Suppressor macrophage treated with lipopolysaccharide for 4 hours (primary cell): ENCODE measurements around the gene NLRC5.
"Not testable (repeated sequence)": the region's sequence is repeated elsewhere in the genome, so short reads cannot be mapped to it uniquely, and the experiment has no call there.

Source experiments
- DNase-seq: peaks from one replicate; pipeline ENCODE4 v3.0.0-alpha.2; 2020

The NLRC5 gene

GRCh38 chr16:57081744-57082143, 92.4 kb downstream of the NLRC5 start:
- DNase-seq, result no peak

- DNase-seq, result no peak
These were observed 93.3 kb downstream of the NLRC5 start for GRCh38 chr16:57082664-57083063.

GRCh38 chr16:57083485-57084126, 94.2 kb downstream of the NLRC5 start:
- DNase-seq, result no peak

DNA sequence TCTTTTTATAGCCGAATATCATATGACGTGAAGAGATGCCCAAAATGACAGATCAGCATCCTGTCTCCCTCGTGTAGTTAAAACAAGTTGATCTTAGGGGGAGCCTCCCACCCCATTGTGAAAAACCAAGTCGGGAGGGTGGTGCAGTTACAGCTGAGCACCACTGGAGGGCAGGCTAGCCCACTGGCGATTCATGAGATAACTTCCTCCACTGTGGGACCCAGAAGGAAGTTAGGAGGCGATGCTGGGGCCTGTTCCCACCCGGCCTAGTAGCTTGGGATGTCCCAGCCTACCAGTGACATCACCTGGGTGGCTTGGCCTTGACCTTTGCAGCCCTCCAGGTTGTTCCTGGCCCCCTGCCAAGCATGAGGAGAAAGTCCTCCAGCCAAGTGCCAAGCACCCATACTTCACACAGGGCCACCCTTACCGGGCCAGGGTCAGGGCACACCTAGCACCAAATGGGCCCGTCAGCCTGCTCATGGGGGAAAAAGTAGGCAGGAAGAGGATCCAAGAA, 95.0 kb downstream of the NLRC5 start:
- peak; percentile 85 for DNase-seq

GRCh38 chr16:57084996-57085395, 95.6 kb downstream of the NLRC5 start:
- DNase-seq, result no peak

GRCh38 chr16:57087003-57087402, 97.6 kb downstream of the NLRC5 start:
- no peak for DNase-seq

GRCh38 chr16:57089406-57089805, 100.0 kb downstream of the NLRC5 start:
- DNase-seq, result no peak

DNA sequence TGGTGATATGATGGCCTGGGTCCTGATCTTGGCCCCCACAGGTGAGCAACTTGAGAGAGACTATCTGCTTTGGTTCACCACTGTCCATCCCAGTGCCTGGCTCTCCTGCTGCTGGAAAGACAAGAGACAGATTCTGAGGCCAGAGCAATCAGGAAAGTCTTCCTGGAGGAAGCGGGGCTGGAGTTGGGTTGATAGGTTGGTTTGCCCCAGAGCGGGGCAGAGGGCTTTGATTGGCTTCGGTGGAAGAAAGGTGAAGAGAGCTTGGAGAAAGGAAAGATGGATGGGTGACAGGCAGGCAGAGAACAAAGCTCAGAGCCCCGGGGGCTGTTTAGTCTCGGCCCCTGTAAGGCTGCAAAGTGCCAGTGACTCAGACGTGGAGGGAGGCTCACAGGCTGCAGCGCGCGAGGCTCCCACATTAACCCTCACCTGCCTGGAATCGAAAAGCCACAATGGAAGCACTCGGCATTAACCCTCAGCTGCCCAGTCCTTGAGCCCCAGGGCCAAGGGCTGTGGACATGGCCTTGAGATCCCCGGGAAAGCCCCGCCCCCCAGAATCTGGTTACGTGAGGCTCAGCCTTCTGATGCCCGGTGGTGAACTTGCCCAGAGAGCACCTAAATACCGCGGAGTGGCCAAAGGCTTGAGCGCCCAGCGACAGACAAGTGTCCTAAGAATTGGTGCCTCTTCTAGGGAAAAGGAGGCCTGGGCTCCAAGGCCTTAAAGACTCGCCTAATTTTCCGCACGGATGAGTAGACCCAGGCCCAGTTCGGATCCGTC, 102.0 kb downstream of the NLRC5 start:
- no peak for DNase-seq

DNA sequence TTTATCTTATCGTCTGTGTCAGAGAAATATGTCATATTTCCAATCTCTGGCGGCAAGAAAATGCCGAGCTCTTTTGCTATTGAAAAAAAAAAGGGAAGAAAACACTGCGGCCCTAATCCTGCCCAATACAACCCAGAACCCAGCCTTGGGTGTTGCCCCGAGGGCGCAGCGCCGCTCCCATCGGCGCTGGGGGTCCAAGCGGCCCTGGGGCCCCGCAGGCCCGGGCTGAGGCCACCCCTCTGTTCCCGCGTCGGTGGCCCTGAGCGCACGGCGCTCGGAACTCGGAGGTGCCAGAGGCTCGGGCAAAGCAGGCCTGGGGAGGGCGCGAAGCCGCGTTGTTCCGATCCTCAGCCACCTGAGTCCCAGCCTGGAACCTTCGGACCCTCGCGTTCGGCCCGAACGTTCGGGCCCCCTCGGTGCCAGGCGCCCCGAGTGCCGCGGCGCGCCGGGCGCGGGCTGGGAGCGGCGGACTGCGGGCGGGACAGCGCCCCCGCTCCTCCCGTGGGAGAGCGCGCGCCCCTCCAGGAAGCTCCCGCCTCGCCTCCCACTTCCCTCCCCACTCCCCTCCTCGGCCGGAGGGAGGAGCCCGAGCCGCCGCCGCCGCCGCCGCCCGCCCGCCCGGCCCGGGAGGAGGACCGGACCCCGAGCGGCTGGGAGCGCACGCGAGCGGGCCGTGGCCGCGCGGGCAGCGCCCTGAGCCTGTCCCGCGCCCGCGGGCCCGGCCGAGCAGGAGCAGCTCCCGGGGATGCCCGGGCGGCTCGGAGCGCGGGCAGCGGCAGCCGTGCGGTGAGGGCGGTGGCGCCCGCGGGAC, 102.8 kb downstream of the NLRC5 start, which contains the start of gene CPNE2:
Gene CPNE2 (plus strand): TSS at position 609 of the 811 bp plus-strand sequence. CDS start 18,160 bp downstream, outside the sequence.
- peak; percentile 62 for DNase-seq

DNA sequence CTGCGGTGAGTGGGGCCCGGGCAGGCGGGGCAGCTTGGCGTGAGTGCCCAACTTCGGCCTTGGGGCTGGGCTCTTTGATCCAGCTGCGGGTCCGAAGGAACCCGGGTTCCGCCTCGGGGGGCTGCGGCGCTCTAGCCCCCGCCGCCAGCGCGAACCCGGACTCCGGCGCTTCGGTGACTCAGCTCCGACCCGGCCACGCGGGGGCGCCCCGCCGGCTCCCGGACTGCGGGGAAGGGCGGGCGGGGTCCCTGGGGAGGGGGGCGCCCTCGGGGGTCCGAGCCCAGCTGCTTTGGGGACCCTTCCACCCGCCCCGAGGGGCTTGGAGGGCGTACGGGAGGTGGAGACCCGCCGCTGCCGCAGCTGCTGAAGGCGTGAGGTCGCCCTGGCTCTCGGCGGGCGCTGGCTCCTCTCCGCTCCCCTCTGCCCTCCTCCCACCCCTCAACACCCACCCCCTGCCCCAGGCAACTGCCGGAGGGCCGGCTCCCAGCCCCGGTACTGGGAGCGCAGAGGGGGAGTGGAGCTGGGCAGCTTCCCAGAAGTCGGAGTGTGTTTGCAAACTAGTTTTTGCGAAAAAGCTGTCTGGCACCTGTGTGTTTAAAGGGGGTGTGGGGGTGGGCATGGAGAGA, 103.5 kb downstream of the NLRC5 start:
- peak; percentile 55 for DNase-seq

- no peak for DNase-seq
These were observed 104.6 kb downstream of the NLRC5 start for GRCh38 chr16:57093666-57094564.

- no peak for DNase-seq
These were observed 105.6 kb downstream of the NLRC5 start for GRCh38 chr16:57094911-57095310.

DNA sequence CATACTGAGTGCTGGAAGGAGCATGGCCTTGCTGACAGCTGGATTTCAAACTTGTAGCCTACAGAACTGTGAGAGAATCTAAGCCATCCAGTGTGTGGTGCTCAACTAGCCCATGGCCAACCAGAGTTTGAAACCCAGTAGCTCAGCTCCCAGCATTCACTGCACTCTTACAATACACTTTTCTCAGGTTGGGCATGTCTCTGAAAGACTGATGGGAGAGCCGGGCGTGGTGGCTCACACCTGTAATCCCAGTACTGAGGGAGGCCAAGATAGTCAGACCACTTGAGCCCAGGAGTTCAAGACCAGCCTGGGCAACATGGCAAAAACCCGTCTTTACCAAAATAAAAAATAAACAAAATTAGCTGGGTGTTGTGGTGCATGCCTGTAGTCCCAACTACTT, 106.8 kb downstream of the NLRC5 start:
- no peak for DNase-seq

- no peak for DNase-seq
These were observed 107.4 kb downstream of the NLRC5 start for GRCh38 chr16:57096793-57097192.

GRCh38 chr16:57098188-57098841, 109.0 kb downstream of the NLRC5 start:
- no peak for DNase-seq

DNA sequence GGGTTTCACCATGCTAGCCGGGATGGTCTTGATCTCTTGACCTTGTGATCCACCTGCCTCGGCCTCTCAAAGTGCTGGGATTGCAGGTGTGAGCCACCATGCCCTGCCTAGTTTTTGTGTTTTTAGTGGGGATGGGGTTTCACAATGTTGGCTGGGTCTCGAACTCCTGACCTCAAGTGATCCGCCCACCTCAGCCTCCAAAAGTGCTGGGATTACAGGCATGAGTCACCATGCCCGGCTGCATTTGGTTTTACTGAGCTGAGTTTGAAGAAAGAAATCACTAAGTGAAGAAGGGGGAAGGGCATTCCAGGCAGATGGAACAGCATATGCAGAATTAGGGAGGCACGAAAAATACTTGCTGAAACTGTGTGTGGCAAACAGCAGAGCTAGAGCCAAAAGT, 110.6 kb downstream of the NLRC5 start:
- not testable (repeated sequence) for DNase-seq

GRCh38 chr16:57100445-57100844, 111.1 kb downstream of the NLRC5 start:
- no peak for DNase-seq

DNA sequence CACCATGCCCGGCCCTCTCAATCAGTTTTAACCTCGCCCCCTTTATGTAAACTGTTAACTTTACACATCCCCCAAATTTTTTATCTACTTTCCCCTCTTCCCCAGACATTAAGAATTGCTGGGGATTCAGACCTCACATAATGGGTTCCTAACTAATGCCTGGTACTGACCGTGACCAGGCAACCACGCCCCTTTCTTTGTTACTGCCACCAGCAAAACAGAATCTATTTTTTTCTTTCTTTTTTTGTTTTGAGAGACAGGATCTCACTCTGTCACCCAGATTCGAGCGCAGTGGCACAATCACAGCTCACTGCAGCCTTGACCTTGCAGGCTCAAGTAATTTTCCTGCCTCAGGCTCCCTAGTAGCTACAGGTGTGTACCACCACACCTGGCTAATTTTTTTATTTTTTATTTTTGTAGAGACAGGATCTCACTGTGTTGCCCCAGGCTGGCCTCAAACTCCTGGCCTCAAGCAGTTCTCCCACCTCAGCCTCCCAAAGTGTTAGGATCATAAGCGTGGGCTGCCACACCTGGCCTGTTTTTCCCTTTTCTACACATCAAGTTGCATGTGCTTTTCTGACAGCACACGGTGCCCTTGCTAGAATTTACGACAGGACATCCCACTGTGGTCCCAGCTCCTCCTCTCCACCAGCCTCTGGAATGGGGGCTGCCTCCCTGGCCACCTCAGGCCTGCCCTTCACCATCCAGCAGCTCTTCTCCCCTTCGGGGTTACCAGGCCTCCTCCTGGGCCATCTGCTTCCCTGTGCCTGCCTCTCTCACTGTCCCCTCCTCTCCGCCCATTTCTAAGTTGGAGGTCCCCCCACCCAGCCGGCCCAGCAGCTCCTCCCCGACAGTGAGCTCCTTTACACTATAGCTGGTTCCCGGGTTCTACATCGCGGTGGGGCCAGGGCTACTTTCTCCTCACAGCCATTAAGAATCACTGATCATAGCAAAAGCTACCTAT, 113.8 kb downstream of the NLRC5 start:
- no peak for DNase-seq

DNA sequence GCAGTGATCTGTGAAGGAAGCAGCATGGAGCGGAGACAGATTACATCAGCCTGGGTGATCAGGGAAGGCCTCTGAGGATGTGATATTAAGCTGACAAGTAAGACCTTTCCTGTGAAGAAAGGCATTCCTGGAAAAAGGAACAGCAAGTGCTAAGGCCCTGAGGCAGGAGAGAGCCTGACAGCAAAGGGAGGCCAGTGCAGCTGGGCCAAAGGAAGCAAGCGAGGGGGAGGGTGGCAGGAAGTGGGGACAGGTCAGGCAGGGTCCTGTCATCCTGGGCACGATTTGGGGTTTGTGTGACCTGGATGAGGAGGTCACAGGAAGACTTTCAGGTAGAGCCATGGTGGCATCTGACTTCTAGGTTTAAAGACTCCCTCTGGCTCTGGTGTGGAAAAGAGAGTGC, 115.3 kb downstream of the NLRC5 start:
- no peak for DNase-seq

GRCh38 chr16:57105184-57105583, 115.8 kb downstream of the NLRC5 start:
- DNase-seq, result no peak
